OCI-LY7 (cell line): Measurements from ENCODE around the gene PCDHGA7. TPM values are rescaled to one million over a fixed set of nuclear protein-coding genes. Genes with fewer than 3 reads are reported as not detected.

ENCODE experiments used
- BruUV-seq: library from RNA; stranded (reverse); fragments of 400-500 nt; replicated peaks from 2 replicates; lab custom pipeline; 2021; lab: Mats Ljungman, UMichigan
- CTCF ChIA-PET: fragments of 300-600 bp; sonication (Branson Sonifier 250); formaldehyde crosslinking; loops from one replicate; lab custom pipeline; 2022; ENCODE audit warnings: antibody characterized with exemption; ENCODE audit not compliant: unreplicated experiment; lab: Charles Lee
- POLR2A ChIA-PET: fragments of 300-600 bp; sonication (Branson Sonifier 250); formaldehyde crosslinking; loops from one replicate; lab custom pipeline; 2022; ENCODE audit warnings: antibody characterized with exemption; lab: Charles Lee
- DNase-seq: peaks from one replicate; pipeline ENCODE4 v3.0.0-alpha.2; 2015; ENCODE audit warnings: low spot score
- H2AFZ ChIP-seq: fragments of 200-600 bp; sonication (generic), shearing (Covaris generic); 2 replicates; pipeline ENCODE4 v1.6.1; 2014; ENCODE audit warnings: mild to moderate bottlenecking, antibody characterized with exemption, low read length, moderate library complexity
- H3K27ac ChIP-seq: fragments of 200-600 bp; sonication (generic); 2 replicates; pipeline ENCODE4 v1.5.1; 2014; ENCODE audit warnings: mixed run types, low read depth, mild to moderate bottlenecking, moderate library complexity, low read length, inconsistent platforms; ENCODE audit not compliant: poor library complexity, severe bottlenecking
- H3K36me3 ChIP-seq: fragments of 200-600 bp; sonication (generic); 2 replicates; pipeline ENCODE4 v1.6.1; 2014; ENCODE audit warnings: mild to moderate bottlenecking, antibody characterized with exemption, low read length, moderate library complexity, mixed read lengths; ENCODE audit not compliant: insufficient read depth
- H3K4me1 ChIP-seq: fragments of 200-600 bp; sonication (generic); 2 replicates; pipeline ENCODE4 v1.5.1; 2014; ENCODE audit warnings: mild to moderate bottlenecking, low read length; ENCODE audit not compliant: insufficient read depth, poor library complexity, severe bottlenecking
- H3K4me2 ChIP-seq: fragments of 200-600 bp; sonication (generic); 2 replicates; pipeline ENCODE4 v1.6.1; 2014; ENCODE audit warnings: mild to moderate bottlenecking, low read length
- H3K4me3 ChIP-seq: fragments of 200-600 bp; sonication (generic); 2 replicates; pipeline ENCODE4 v1.5.1; 2014; ENCODE audit warnings: mild to moderate bottlenecking, low read depth, low read length; ENCODE audit not compliant: poor library complexity, severe bottlenecking
- H3K79me2 ChIP-seq: fragments of 200-600 bp; sonication (generic); 2 replicates; pipeline ENCODE4 v1.6.1; 2016; ENCODE audit warnings: low read depth, mild to moderate bottlenecking, low read length, moderate library complexity, mixed read lengths; ENCODE audit not compliant: insufficient read depth
- H3K9me2 ChIP-seq: fragments of 200-600 bp; sonication (generic); 2 replicates; pipeline ENCODE4 v1.6.1; 2016; ENCODE audit warnings: mild to moderate bottlenecking, low read length, mixed read lengths; ENCODE audit not compliant: insufficient read depth
- H3K9me3 ChIP-seq: fragments of 200-600 bp; sonication (generic); 2 replicates; pipeline ENCODE4 v1.6.1; 2014; ENCODE audit warnings: mild to moderate bottlenecking, mixed run types, low read length, mixed read lengths
- H4K20me1 ChIP-seq: fragments of 200-600 bp; sonication (generic); 2 replicates; pipeline ENCODE4 v1.6.1; 2014; ENCODE audit warnings: mild to moderate bottlenecking, antibody characterized with exemption, low read length, moderate library complexity, mixed read lengths; ENCODE audit not compliant: insufficient read depth
- EZH2phosphoT487 ChIP-seq: fragments of 200-600 bp; sonication (generic); IDR thresholded peaks from 2 replicates; pipeline ENCODE4 v1.6.1; 2018; ENCODE audit warnings: low read depth, borderline replicate concordance, mild to moderate bottlenecking, mixed run types, antibody characterized with exemption, low read length, moderate library complexity, mixed read lengths
- intact Hi-C: fragments of 100-400 bp; cut with micrococcal nuclease; formaldehyde crosslinking; loops from one replicate; pipeline ENCODE4 v1.10.0; 2022; ENCODE audit not compliant: unreplicated experiment
- total RNA-seq, 2 experiments: library from RNA; depleted of rRNA in 1 of 2; stranded (reverse); fragments of >200 nt in 1 of 2; shearing (Covaris generic) in 1 of 2; gene quantifications; 2 replicates each; pipeline ENCODE4 v1.2.3, GENCODE V29; 2014 to 2022
- TF ChIP-seq, protein P1 (sequence below): fragments of 200-600 bp; sonication (generic); conservative IDR thresholded peaks from 2 replicates; pipeline ENCODE4 v1.5.1; 2014; ENCODE audit warnings: mild to moderate bottlenecking, antibody characterized with exemption, low read length, moderate library complexity, mixed read lengths

The PCDHGA7 gene
- total RNA-seq, 2 experiments from 2014 or later: 5.6 to 6.4 TPM

DNA sequence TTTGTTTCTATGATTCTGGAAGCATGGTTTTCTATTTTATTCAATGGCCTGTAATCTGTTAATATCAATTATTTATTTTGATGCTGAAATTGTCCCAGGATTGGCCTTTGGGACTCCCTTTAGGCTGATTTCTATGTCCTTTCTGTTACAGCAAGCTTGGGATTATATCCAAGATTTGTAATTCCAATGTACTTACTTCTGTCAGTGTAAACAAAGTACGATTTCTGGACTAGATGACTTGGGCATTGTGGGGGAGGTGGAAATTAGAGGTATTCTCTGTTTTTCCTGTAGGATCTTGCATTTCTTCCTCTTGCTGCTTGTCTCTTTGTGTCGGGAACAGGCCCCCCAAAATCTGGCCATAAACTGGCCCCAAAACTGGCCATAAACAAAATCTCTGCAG, 51.5 kb downstream of the PCDHGA7 start:
- Histone ChIP-seq H4K20me1 (no peaks in the 10 kb centered on the region), H3K9me2 (no peaks in the 10 kb centered on the region), H3K4me2 (no peak overlapping the region), H2AFZ (no peak overlapping the region), H3K9me3 (no peaks in the 10 kb centered on the region), H3K27ac (no peak overlapping the region), H3K79me2 (no peaks in the 10 kb centered on the region), H3K36me3 (no peaks in the 10 kb centered on the region), H3K4me3 (no peak overlapping the region), H3K4me1 (no peaks in the 10 kb centered on the region)
- TF ChIP-seq EZH2phosphoT487: no peak
- TF ChIP-seq, protein P1, sequence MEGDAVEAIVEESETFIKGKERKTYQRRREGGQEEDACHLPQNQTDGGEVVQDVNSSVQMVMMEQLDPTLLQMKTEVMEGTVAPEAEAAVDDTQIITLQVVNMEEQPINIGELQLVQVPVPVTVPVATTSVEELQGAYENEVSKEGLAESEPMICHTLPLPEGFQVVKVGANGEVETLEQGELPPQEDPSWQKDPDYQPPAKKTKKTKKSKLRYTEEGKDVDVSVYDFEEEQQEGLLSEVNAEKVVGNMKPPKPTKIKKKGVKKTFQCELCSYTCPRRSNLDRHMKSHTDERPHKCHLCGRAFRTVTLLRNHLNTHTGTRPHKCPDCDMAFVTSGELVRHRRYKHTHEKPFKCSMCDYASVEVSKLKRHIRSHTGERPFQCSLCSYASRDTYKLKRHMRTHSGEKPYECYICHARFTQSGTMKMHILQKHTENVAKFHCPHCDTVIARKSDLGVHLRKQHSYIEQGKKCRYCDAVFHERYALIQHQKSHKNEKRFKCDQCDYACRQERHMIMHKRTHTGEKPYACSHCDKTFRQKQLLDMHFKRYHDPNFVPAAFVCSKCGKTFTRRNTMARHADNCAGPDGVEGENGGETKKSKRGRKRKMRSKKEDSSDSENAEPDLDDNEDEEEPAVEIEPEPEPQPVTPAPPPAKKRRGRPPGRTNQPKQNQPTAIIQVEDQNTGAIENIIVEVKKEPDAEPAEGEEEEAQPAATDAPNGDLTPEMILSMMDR: no peak
- BruUV-seq: no TSS peak
- ChIA-PET POLR2A (no interaction called here), CTCF (no interaction called here)
- intact Hi-C loops: no loop called here
- no peak for DNase-seq

Other genes starting within 250 kb of the PCDHGA7 start
Only the 30 nearest of the 36 such genes appear.
- gene PCDHB9, start 195.6 kb upstream of the PCDHGA7 start, total RNA-seq (2014; rRNA removed; shearing (Covaris generic)): 0.06 TPM in 1 of 2 replicates, not detected in the other
- gene PCDHB9, start 195.6 kb upstream of the PCDHGA7 start, total RNA-seq (2022): 0.33 TPM in 1 of 2 replicates, not detected in the other
- gene PCDHB10, start 190.4 kb upstream of the PCDHGA7 start, total RNA-seq (2014; rRNA removed; shearing (Covaris generic)): 0.08 TPM in 1 of 2 replicates, not detected in the other
- not detected in 2 replicates for gene PCDHB10, start 190.4 kb upstream of the PCDHGA7 start, total RNA-seq (2022)
- not detected in 2 replicates for gene PCDHB11, start 183.1 kb upstream of the PCDHGA7 start, total RNA-seq (2014; rRNA removed; shearing (Covaris generic))
- not detected in 2 replicates for gene PCDHB11, start 183.1 kb upstream of the PCDHGA7 start, total RNA-seq (2022)
- not detected in 2 replicates for gene PCDHB12, start 174.0 kb upstream of the PCDHGA7 start, total RNA-seq (2014; rRNA removed; shearing (Covaris generic))
- gene PCDHB12, start 174.0 kb upstream of the PCDHGA7 start, total RNA-seq (2022): not detected in 2 replicates
- gene PCDHB13, start 168.8 kb upstream of the PCDHGA7 start, total RNA-seq (2014; rRNA removed; shearing (Covaris generic)): 0.22 TPM in 1 of 2 replicates, not detected in the other
- gene PCDHB13, start 168.8 kb upstream of the PCDHGA7 start, total RNA-seq (2022): not detected in 2 replicates
- 0.22 TPM in 1 of 2 replicates, not detected in the other for gene PCDHB14, start 159.4 kb upstream of the PCDHGA7 start, total RNA-seq (2014; rRNA removed; shearing (Covaris generic))
- not detected in 2 replicates for gene PCDHB14, start 159.4 kb upstream of the PCDHGA7 start, total RNA-seq (2022)
- not detected in 2 replicates for gene PCDHB15, start 137.3 kb upstream of the PCDHGA7 start, total RNA-seq (2014; rRNA removed; shearing (Covaris generic))
- not detected in 2 replicates for gene PCDHB15, start 137.3 kb upstream of the PCDHGA7 start, total RNA-seq (2022)
- gene SLC25A2, start 78.7 kb upstream of the PCDHGA7 start, total RNA-seq (2014; rRNA removed; shearing (Covaris generic)): 0.16 and 0.95 TPM in 2 replicates
- 0.70 and 1.6 TPM in 2 replicates for gene SLC25A2, start 78.7 kb upstream of the PCDHGA7 start, total RNA-seq (2022)
- 115 and 126 TPM in 2 replicates for gene TAF7, start 62.0 kb upstream of the PCDHGA7 start, total RNA-seq (2014; rRNA removed; shearing (Covaris generic))
- gene TAF7, start 62.0 kb upstream of the PCDHGA7 start, total RNA-seq (2022): 103 and 113 TPM in 2 replicates
- gene PCDHGA1, start 52.2 kb upstream of the PCDHGA7 start, total RNA-seq (2014; rRNA removed; shearing (Covaris generic)): 1.3 and 1.8 TPM in 2 replicates
- gene PCDHGA1, start 52.2 kb upstream of the PCDHGA7 start, total RNA-seq (2022): 1.7 and 1.9 TPM in 2 replicates
- gene PCDHGA2, start 44.0 kb upstream of the PCDHGA7 start, total RNA-seq (2014; rRNA removed; shearing (Covaris generic)): 0.19 and 0.51 TPM in 2 replicates
- gene PCDHGA2, start 44.0 kb upstream of the PCDHGA7 start, total RNA-seq (2022): 0.74 and 1.1 TPM in 2 replicates
- gene PCDHGA3, start 38.9 kb upstream of the PCDHGA7 start, total RNA-seq (2014; rRNA removed; shearing (Covaris generic)): 0.21 and 0.25 TPM in 2 replicates
- 0.36 and 0.65 TPM in 2 replicates for gene PCDHGA3, start 38.9 kb upstream of the PCDHGA7 start, total RNA-seq (2022)
- 2.8 and 4.1 TPM in 2 replicates for gene PCDHGB1, start 32.6 kb upstream of the PCDHGA7 start, total RNA-seq (2014; rRNA removed; shearing (Covaris generic))
- 2.8 and 3.0 TPM in 2 replicates for gene PCDHGB1, start 32.6 kb upstream of the PCDHGA7 start, total RNA-seq (2022)
- 1.9 and 3.5 TPM in 2 replicates for gene PCDHGA4, start 27.7 kb upstream of the PCDHGA7 start, total RNA-seq (2014; rRNA removed; shearing (Covaris generic))
- gene PCDHGA4, start 27.7 kb upstream of the PCDHGA7 start, total RNA-seq (2022): 1.8 and 1.9 TPM in 2 replicates
- gene PCDHGB2, start 22.7 kb upstream of the PCDHGA7 start, total RNA-seq (2014; rRNA removed; shearing (Covaris generic)): 8.3 and 9.3 TPM in 2 replicates
- 9.2 and 10.9 TPM in 2 replicates for gene PCDHGB2, start 22.7 kb upstream of the PCDHGA7 start, total RNA-seq (2022)
- 5.2 and 6.1 TPM in 2 replicates for gene PCDHGA5, start 18.6 kb upstream of the PCDHGA7 start, total RNA-seq (2014; rRNA removed; shearing (Covaris generic))
- gene PCDHGA5, start 18.6 kb upstream of the PCDHGA7 start, total RNA-seq (2022): 4.6 and 4.9 TPM in 2 replicates
- 3.5 and 5.8 TPM in 2 replicates for gene PCDHGB3, start 12.5 kb upstream of the PCDHGA7 start, total RNA-seq (2014; rRNA removed; shearing (Covaris generic))
- 6.1 and 6.3 TPM in 2 replicates for gene PCDHGB3, start 12.5 kb upstream of the PCDHGA7 start, total RNA-seq (2022)
- gene PCDHGA6, start 8.9 kb upstream of the PCDHGA7 start, total RNA-seq (2014; rRNA removed; shearing (Covaris generic)): 6.3 and 7.2 TPM in 2 replicates
- gene PCDHGA6, start 8.9 kb upstream of the PCDHGA7 start, total RNA-seq (2022): 5.5 and 6.2 TPM in 2 replicates
- 8.7 and 9.3 TPM in 2 replicates for gene PCDHGB4, start 5.0 kb downstream of the PCDHGA7 start, total RNA-seq (2014; rRNA removed; shearing (Covaris generic))
- 6.5 and 6.9 TPM in 2 replicates for gene PCDHGB4, start 5.0 kb downstream of the PCDHGA7 start, total RNA-seq (2022)
- 5.0 and 5.3 TPM in 2 replicates for gene PCDHGA8, start 9.9 kb downstream of the PCDHGA7 start, total RNA-seq (2014; rRNA removed; shearing (Covaris generic))
- 3.8 and 4.7 TPM in 2 replicates for gene PCDHGA8, start 9.9 kb downstream of the PCDHGA7 start, total RNA-seq (2022)
- 3.8 and 5.1 TPM in 2 replicates for gene PCDHGB5, start 15.2 kb downstream of the PCDHGA7 start, total RNA-seq (2014; rRNA removed; shearing (Covaris generic))
- 7.1 and 8.6 TPM in 2 replicates for gene PCDHGB5, start 15.2 kb downstream of the PCDHGA7 start, total RNA-seq (2022)
- 3.7 and 5.9 TPM in 2 replicates for gene PCDHGA9, start 20.0 kb downstream of the PCDHGA7 start, total RNA-seq (2014; rRNA removed; shearing (Covaris generic))
- gene PCDHGA9, start 20.0 kb downstream of the PCDHGA7 start, total RNA-seq (2022): 5.2 and 5.7 TPM in 2 replicates
- 3.2 and 4.7 TPM in 2 replicates for gene PCDHGB6, start 25.3 kb downstream of the PCDHGA7 start, total RNA-seq (2014; rRNA removed; shearing (Covaris generic))
- 4.1 and 4.5 TPM in 2 replicates for gene PCDHGB6, start 25.3 kb downstream of the PCDHGA7 start, total RNA-seq (2022)
- gene PCDHGA10, start 30.2 kb downstream of the PCDHGA7 start, total RNA-seq (2014; rRNA removed; shearing (Covaris generic)): 2.7 and 4.9 TPM in 2 replicates
- gene PCDHGA10, start 30.2 kb downstream of the PCDHGA7 start, total RNA-seq (2022): 3.4 and 3.9 TPM in 2 replicates
- 3.3 and 3.9 TPM in 2 replicates for gene PCDHGB7, start 34.9 kb downstream of the PCDHGA7 start, total RNA-seq (2014; rRNA removed; shearing (Covaris generic))
- 4.5 and 5.4 TPM in 2 replicates for gene PCDHGB7, start 34.9 kb downstream of the PCDHGA7 start, total RNA-seq (2022)
- 4.8 and 6.8 TPM in 2 replicates for gene PCDHGA11, start 38.3 kb downstream of the PCDHGA7 start, total RNA-seq (2014; rRNA removed; shearing (Covaris generic))
- gene PCDHGA11, start 38.3 kb downstream of the PCDHGA7 start, total RNA-seq (2022): 3.4 and 4.1 TPM in 2 replicates
- gene PCDHGA12, start 47.8 kb downstream of the PCDHGA7 start, total RNA-seq (2014; rRNA removed; shearing (Covaris generic)): 2.6 and 3.9 TPM in 2 replicates
- 3.0 and 3.4 TPM in 2 replicates for gene PCDHGA12, start 47.8 kb downstream of the PCDHGA7 start, total RNA-seq (2022)
- gene PCDHGC3, start 93.2 kb downstream of the PCDHGA7 start, total RNA-seq (2014; rRNA removed; shearing (Covaris generic)): 20.4 and 27.2 TPM in 2 replicates
- gene PCDHGC3, start 93.2 kb downstream of the PCDHGA7 start, total RNA-seq (2022): 59.7 and 60.0 TPM in 2 replicates
- 6.3 and 8.4 TPM in 2 replicates for gene PCDHGC4, start 102.3 kb downstream of the PCDHGA7 start, total RNA-seq (2014; rRNA removed; shearing (Covaris generic))
- gene PCDHGC4, start 102.3 kb downstream of the PCDHGA7 start, total RNA-seq (2022): 6.4 and 7.0 TPM in 2 replicates
- gene PCDHGC5, start 106.3 kb downstream of the PCDHGA7 start, total RNA-seq (2014; rRNA removed; shearing (Covaris generic)): 3.0 and 4.4 TPM in 2 replicates
- 5.0 and 5.4 TPM in 2 replicates for gene PCDHGC5, start 106.3 kb downstream of the PCDHGA7 start, total RNA-seq (2022)